Iris pigment epithelial cell (primary cell): ENCODE data around the gene TNFSF11.
A peak's percentile ranks its signal among the peaks of the same experiment; 100 is the strongest.

Source experiments
- DNase-seq: peaks from one replicate; pipeline ENCODE4 v3.0.0-alpha.2; 2011; ENCODE audit warnings: low read depth

The TNFSF11 gene

GRCh38 chr13:42653679-42654078, 79.7 kb downstream of the TNFSF11 start:
- DNase-seq: no peak

DNA sequence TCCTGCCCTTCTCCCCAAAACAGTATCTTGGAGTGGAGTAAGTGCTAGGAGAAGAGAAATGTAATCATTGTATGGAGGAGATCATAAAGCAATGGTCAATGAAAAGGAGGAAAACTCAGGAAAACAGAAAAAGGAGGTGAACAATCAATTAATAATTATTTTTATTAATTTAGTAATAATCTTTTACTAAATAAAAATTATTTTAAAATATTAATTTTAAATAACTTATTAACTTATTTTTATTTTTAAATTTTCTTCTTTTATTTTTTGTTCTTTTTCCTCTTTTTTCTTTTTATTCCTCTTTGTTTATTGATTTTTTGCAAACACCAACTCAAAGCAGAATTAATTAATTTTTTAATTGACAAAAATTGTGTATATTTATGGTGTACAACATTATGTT, 80.3 kb downstream of the TNFSF11 start:
- no peak for DNase-seq

DNA sequence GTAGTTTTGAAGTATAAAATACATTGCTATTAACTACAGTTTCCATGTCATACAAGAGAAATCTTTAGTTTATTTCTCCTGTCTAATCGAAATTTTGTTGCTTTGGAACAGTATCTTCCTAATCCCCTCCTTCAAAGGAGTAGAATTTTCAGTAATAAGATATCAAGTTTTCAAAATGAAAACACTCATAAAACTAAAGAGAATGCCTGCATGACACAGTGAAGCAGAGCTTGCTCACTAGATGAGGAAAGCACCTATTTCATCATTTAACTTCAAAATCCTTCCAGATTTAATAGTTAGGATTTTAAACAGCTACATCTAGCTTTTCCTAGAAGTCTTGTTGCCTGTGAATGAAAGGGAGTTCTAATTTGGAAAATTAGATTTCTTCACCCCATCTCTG, 80.8 kb downstream of the TNFSF11 start:
- peak; percentile 38 for DNase-seq

GRCh38 chr13:42656161-42656560, 82.2 kb downstream of the TNFSF11 start:
- no peak for DNase-seq

GRCh38 chr13:42656958-42657357, 83.0 kb downstream of the TNFSF11 start:
- no peak for DNase-seq
